Suprapubic skin (tissue), 4 donors: ENCODE data around the gene LRIF1.

ENCODE experiments used
- POLR2A ChIP-seq, 2 donors: fragments of 450-650 bp; IDR thresholded peaks; one replicate each; pipeline ENCODE4 v1.6.1; 2017; ENCODE audit warnings: antibody characterized with exemption in 2 of 2, mild to moderate bottlenecking in 2 of 2, moderate library complexity in 2 of 2
- POLR2AphosphoS5 ChIP-seq, 3 donors: sonication (generic); formaldehyde crosslinking; IDR thresholded peaks; one replicate each; pipeline ENCODE4 v1.6.1; 2017; ENCODE audit warnings: antibody characterized with exemption in 3 of 3
- TF ChIP-seq, protein P1 (sequence below), 2 donors: fragments of 200-600 bp in 1 of 2; fragments of 450-650 bp in 1 of 2; sonication (generic) in 1 of 2; IDR thresholded peaks; one replicate each; pipeline ENCODE4 v1.5.1; 2016 to 2019; ENCODE audit warnings: antibody characterized with exemption in 2 of 2, mild to moderate bottlenecking in 1 of 2, moderate library complexity in 1 of 2

DNA sequence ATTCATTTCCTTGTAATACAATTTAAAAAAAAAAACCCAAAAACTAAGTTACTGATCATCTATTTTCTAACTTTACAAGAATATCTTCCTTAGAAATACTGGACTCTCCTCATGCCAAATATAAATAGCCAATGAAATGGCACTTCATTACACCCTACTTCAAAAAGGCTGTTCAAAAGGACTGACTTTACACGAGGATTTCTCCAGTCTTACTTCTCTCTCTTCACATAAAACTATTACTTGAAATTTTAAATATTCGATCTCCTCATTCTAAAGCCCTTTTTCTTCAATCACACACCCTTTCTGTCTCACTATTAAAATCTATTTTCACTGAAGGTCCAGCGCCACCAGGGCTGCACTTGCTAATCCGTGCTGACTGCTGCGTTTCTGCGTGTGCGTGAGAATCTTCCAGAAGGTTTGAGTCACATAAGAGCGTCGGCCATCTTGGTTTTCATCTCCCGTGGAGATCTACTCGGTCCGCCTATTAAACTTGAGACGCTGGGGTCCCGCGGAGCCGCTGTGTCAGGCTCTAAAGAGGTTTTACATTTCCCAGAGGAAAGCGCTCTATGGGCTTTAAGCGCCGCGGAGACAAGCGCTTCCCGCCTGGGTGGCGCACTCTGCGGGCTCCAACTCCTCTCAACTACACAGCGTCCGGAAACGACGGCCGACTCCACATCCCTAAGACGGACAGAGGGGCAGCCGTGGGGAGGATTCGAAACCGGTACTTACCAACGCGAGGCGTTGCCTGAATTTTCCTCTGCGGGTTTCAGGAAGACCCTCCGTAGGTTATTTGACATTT lies 631 bp downstream of the LRIF1 start:
- TF ChIP-seq, protein P1, sequence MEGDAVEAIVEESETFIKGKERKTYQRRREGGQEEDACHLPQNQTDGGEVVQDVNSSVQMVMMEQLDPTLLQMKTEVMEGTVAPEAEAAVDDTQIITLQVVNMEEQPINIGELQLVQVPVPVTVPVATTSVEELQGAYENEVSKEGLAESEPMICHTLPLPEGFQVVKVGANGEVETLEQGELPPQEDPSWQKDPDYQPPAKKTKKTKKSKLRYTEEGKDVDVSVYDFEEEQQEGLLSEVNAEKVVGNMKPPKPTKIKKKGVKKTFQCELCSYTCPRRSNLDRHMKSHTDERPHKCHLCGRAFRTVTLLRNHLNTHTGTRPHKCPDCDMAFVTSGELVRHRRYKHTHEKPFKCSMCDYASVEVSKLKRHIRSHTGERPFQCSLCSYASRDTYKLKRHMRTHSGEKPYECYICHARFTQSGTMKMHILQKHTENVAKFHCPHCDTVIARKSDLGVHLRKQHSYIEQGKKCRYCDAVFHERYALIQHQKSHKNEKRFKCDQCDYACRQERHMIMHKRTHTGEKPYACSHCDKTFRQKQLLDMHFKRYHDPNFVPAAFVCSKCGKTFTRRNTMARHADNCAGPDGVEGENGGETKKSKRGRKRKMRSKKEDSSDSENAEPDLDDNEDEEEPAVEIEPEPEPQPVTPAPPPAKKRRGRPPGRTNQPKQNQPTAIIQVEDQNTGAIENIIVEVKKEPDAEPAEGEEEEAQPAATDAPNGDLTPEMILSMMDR (IDR thresholded peaks at IDR 0.05), result no peak
- TF ChIP-seq POLR2AphosphoS5 (IDR thresholded peaks at IDR 0.05) (no peak), POLR2A (IDR thresholded peaks at IDR 0.05) (no peak)
